ENCODE measurements around the gene PIP4K2A.
"Not testable (repeated sequence)": the region's sequence is repeated elsewhere in the genome, so short reads cannot be mapped to it uniquely, and the experiment has no call there.

The PIP4K2A gene

GRCh38 chr10:22714479-22715289 is at the start of gene PIP4K2A:
Gene PIP4K2A, minus strand, starts transcription at chr10:22714578. Its CDS starts 252 bp downstream, at chr10:22714326.
- peak; percentile 88 for DNase-seq (ENCODE audit: low spot score)

- DNase-seq (ENCODE audit: low spot score) = no peak
Measured at GRCh38 chr10:22761569-22762220, 47.3 kb upstream of the PIP4K2A start.

- DNase-seq (ENCODE audit: low spot score) = no peak
Measured at GRCh38 chr10:22760025-22760424, 45.6 kb upstream of the PIP4K2A start.

- no peak for DNase-seq (ENCODE audit: low spot score)
Measured at GRCh38 chr10:22758867-22759266, 44.5 kb upstream of the PIP4K2A start.

GRCh38 chr10:22754296-22754695 is 39.9 kb upstream of the PIP4K2A start:
- no peak for DNase-seq (ENCODE audit: low spot score)

GRCh38 chr10:22753786-22754185 is 39.4 kb upstream of the PIP4K2A start:
- DNase-seq (ENCODE audit: low spot score) = no peak

GRCh38 chr10:22752272-22752889 is 38.0 kb upstream of the PIP4K2A start:
- DNase-seq (ENCODE audit: low spot score) = no peak

- DNase-seq (ENCODE audit: low spot score) = no peak
Measured at GRCh38 chr10:22750131-22750530, 35.8 kb upstream of the PIP4K2A start.

GRCh38 chr10:22744858-22745257 is 30.5 kb upstream of the PIP4K2A start:
- DNase-seq (ENCODE audit: low spot score) = not testable (repeated sequence)

- DNase-seq (ENCODE audit: low spot score) = peak; percentile 70
Measured at GRCh38 chr10:22742678-22743077, 28.3 kb upstream of the PIP4K2A start.

GRCh38 chr10:22741631-22742030 is 27.3 kb upstream of the PIP4K2A start:
- not testable (repeated sequence) for DNase-seq (ENCODE audit: low spot score)

GRCh38 chr10:22740180-22740579 is 25.8 kb upstream of the PIP4K2A start:
- DNase-seq (ENCODE audit: low spot score) = no peak

- no peak for DNase-seq (ENCODE audit: low spot score)
Measured at GRCh38 chr10:22737587-22737986, 23.2 kb upstream of the PIP4K2A start.

- no peak for DNase-seq (ENCODE audit: low spot score)
Measured at GRCh38 chr10:22736134-22736533, 21.8 kb upstream of the PIP4K2A start.

GRCh38 chr10:22733992-22734391 is 19.6 kb upstream of the PIP4K2A start:
- no peak for DNase-seq (ENCODE audit: low spot score)

- no peak for DNase-seq (ENCODE audit: low spot score)
Measured at GRCh38 chr10:22727663-22728062, 13.3 kb upstream of the PIP4K2A start.

- no peak for DNase-seq (ENCODE audit: low spot score)
Measured at GRCh38 chr10:22727112-22727511, 12.7 kb upstream of the PIP4K2A start.

- no peak for DNase-seq (ENCODE audit: low spot score)
Measured at GRCh38 chr10:22724773-22725172, 10.4 kb upstream of the PIP4K2A start.

GRCh38 chr10:22723783-22724182 is 9.4 kb upstream of the PIP4K2A start:
- no peak for DNase-seq (ENCODE audit: low spot score)

- DNase-seq (ENCODE audit: low spot score) = peak; percentile 81
Measured at GRCh38 chr10:22723343-22723779, 9.0 kb upstream of the PIP4K2A start.

- no peak for DNase-seq (ENCODE audit: low spot score)
Measured at GRCh38 chr10:22722626-22723169, 8.3 kb upstream of the PIP4K2A start.

- no peak for DNase-seq (ENCODE audit: low spot score)
Measured at GRCh38 chr10:22720667-22721066, 6.3 kb upstream of the PIP4K2A start.
